ENCODE results near the gene ARHGAP44.
A peak's percentile ranks its signal among the peaks of the same experiment; 100 is the strongest.

Gene ARHGAP44

GRCh38 chr17:12995896-12996295, 206.6 kb downstream of the ARHGAP44 start:
- no peak for DNase-seq
- H3K36me3 ChIP-seq (ENCODE audit: control insufficient read depth, insufficient read depth, low read length): peaks cover 98% of the 10 kb centered on the region
- H3K4me1 ChIP-seq (ENCODE audit: control insufficient read depth, insufficient read depth, low read length, poor library complexity, severe bottlenecking): no peaks in the 10 kb centered on the region
- no peaks in the 10 kb centered on the region for H3K9me3 ChIP-seq (ENCODE audit: control insufficient read depth, low read length)
- no peaks in the 10 kb centered on the region for H3K27me3 ChIP-seq (replicated peaks; ENCODE audit: control insufficient read depth, insufficient read depth, low read length, poor library complexity, severe bottlenecking)
- H3K27ac ChIP-seq (ENCODE audit: insufficient read depth, low read length, poor library complexity, severe bottlenecking): no peak overlapping the region
- no peak overlapping the region for H3K4me3 ChIP-seq (ENCODE audit: insufficient read depth, low read depth, low read length, poor library complexity, severe bottlenecking)

- Histone ChIP-seq H3K27ac (ENCODE audit: insufficient read depth, low read length, poor library complexity, severe bottlenecking) (no peak overlapping the region), H3K36me3 (ENCODE audit: control insufficient read depth, insufficient read depth, low read length) (peaks cover 95% of the 10 kb centered on the region), H3K9me3 (ENCODE audit: control insufficient read depth, low read length) (no peaks in the 10 kb centered on the region), H3K4me3 (ENCODE audit: insufficient read depth, low read depth, low read length, poor library complexity, severe bottlenecking) (no peak overlapping the region), H3K4me1 (ENCODE audit: control insufficient read depth, insufficient read depth, low read length, poor library complexity, severe bottlenecking) (no peaks in the 10 kb centered on the region), H3K27me3 (replicated peaks; ENCODE audit: control insufficient read depth, insufficient read depth, low read length, poor library complexity, severe bottlenecking) (no peaks in the 10 kb centered on the region)
- DNase-seq: no peak
Measured at GRCh38 chr17:12996357-12996756, 207.1 kb downstream of the ARHGAP44 start.

- DNase-seq: no peak
- Histone ChIP-seq H3K4me1 (ENCODE audit: control insufficient read depth, insufficient read depth, low read length, poor library complexity, severe bottlenecking) (no peaks in the 10 kb centered on the region), H3K9me3 (ENCODE audit: control insufficient read depth, low read length) (no peaks in the 10 kb centered on the region), H3K4me3 (ENCODE audit: insufficient read depth, low read depth, low read length, poor library complexity, severe bottlenecking) (no peak overlapping the region), H3K36me3 (ENCODE audit: control insufficient read depth, insufficient read depth, low read length) (peaks cover 95% of the 10 kb centered on the region), H3K27me3 (replicated peaks; ENCODE audit: control insufficient read depth, insufficient read depth, low read length, poor library complexity, severe bottlenecking) (no peaks in the 10 kb centered on the region), H3K27ac (ENCODE audit: insufficient read depth, low read length, poor library complexity, severe bottlenecking) (no peak overlapping the region)
Measured at GRCh38 chr17:12996941-12997340, 207.6 kb downstream of the ARHGAP44 start.

GRCh38 chr17:12998461-12998860, 209.2 kb downstream of the ARHGAP44 start:
- peaks cover 95% of the 10 kb centered on the region for H3K36me3 ChIP-seq (ENCODE audit: control insufficient read depth, insufficient read depth, low read length)
- DNase-seq: no peak
- H3K4me3 ChIP-seq (ENCODE audit: insufficient read depth, low read depth, low read length, poor library complexity, severe bottlenecking): no peak overlapping the region
- no peaks in the 10 kb centered on the region for H3K9me3 ChIP-seq (ENCODE audit: control insufficient read depth, low read length)
- no peak overlapping the region for H3K27ac ChIP-seq (ENCODE audit: insufficient read depth, low read length, poor library complexity, severe bottlenecking)
- no peaks in the 10 kb centered on the region for H3K4me1 ChIP-seq (ENCODE audit: control insufficient read depth, insufficient read depth, low read length, poor library complexity, severe bottlenecking)
- no peaks in the 10 kb centered on the region for H3K27me3 ChIP-seq (replicated peaks; ENCODE audit: control insufficient read depth, insufficient read depth, low read length, poor library complexity, severe bottlenecking)

- H3K9me3 ChIP-seq (ENCODE audit: control insufficient read depth, low read length): no peaks in the 10 kb centered on the region
- no peaks in the 10 kb centered on the region for H3K27me3 ChIP-seq (replicated peaks; ENCODE audit: control insufficient read depth, insufficient read depth, low read length, poor library complexity, severe bottlenecking)
- peaks cover 95% of the 10 kb centered on the region for H3K36me3 ChIP-seq (ENCODE audit: control insufficient read depth, insufficient read depth, low read length)
- no peak for DNase-seq
- H3K4me1 ChIP-seq (ENCODE audit: control insufficient read depth, insufficient read depth, low read length, poor library complexity, severe bottlenecking): no peaks in the 10 kb centered on the region
- no peak overlapping the region for H3K4me3 ChIP-seq (ENCODE audit: insufficient read depth, low read depth, low read length, poor library complexity, severe bottlenecking)
- no peak overlapping the region for H3K27ac ChIP-seq (ENCODE audit: insufficient read depth, low read length, poor library complexity, severe bottlenecking)
Measured at GRCh38 chr17:12998874-12999273, 209.6 kb downstream of the ARHGAP44 start.

- peaks cover 89% of the 10 kb centered on the region for H3K36me3 ChIP-seq (ENCODE audit: control insufficient read depth, insufficient read depth, low read length)
Measured at GRCh38 chr17:13000561-13000960, 211.3 kb downstream of the ARHGAP44 start.

GRCh38 chr17:13001991-13002615, 212.8 kb downstream of the ARHGAP44 start:
- no peak for DNase-seq
- Histone ChIP-seq H3K27me3 (replicated peaks; ENCODE audit: control insufficient read depth, insufficient read depth, low read length, poor library complexity, severe bottlenecking) (no peaks in the 10 kb centered on the region), H3K9me3 (ENCODE audit: control insufficient read depth, low read length) (no peaks in the 10 kb centered on the region), H3K36me3 (ENCODE audit: control insufficient read depth, insufficient read depth, low read length) (peaks cover 85% of the 10 kb centered on the region), H3K4me1 (ENCODE audit: control insufficient read depth, insufficient read depth, low read length, poor library complexity, severe bottlenecking) (no peaks in the 10 kb centered on the region), H3K27ac (ENCODE audit: insufficient read depth, low read length, poor library complexity, severe bottlenecking) (no peak overlapping the region), H3K4me3 (ENCODE audit: insufficient read depth, low read depth, low read length, poor library complexity, severe bottlenecking) (no peak overlapping the region)

More at GRCh38 chr17:13000561-13000960, 211.3 kb downstream of the ARHGAP44 start:
- Histone ChIP-seq H3K4me1 (ENCODE audit: control insufficient read depth, insufficient read depth, low read length, poor library complexity, severe bottlenecking) (no peaks in the 10 kb centered on the region), H3K4me3 (ENCODE audit: insufficient read depth, low read depth, low read length, poor library complexity, severe bottlenecking) (no peak overlapping the region), H3K27me3 (replicated peaks; ENCODE audit: control insufficient read depth, insufficient read depth, low read length, poor library complexity, severe bottlenecking) (no peaks in the 10 kb centered on the region), H3K27ac (ENCODE audit: insufficient read depth, low read length, poor library complexity, severe bottlenecking) (no peak overlapping the region), H3K9me3 (ENCODE audit: control insufficient read depth, low read length) (no peaks in the 10 kb centered on the region)
- no peak for DNase-seq

- no peaks in the 10 kb centered on the region for H3K9me3 ChIP-seq (ENCODE audit: control insufficient read depth, low read length)
- H3K27ac ChIP-seq (ENCODE audit: insufficient read depth, low read length, poor library complexity, severe bottlenecking): no peak overlapping the region
- DNase-seq: peak in 1 of 3 donors; percentile 18
- no peak overlapping the region for H3K4me3 ChIP-seq (ENCODE audit: insufficient read depth, low read depth, low read length, poor library complexity, severe bottlenecking)
- H3K36me3 ChIP-seq (ENCODE audit: control insufficient read depth, insufficient read depth, low read length): peaks cover 85% of the 10 kb centered on the region
- H3K27me3 ChIP-seq (replicated peaks; ENCODE audit: control insufficient read depth, insufficient read depth, low read length, poor library complexity, severe bottlenecking): no peaks in the 10 kb centered on the region
- no peaks in the 10 kb centered on the region for H3K4me1 ChIP-seq (ENCODE audit: control insufficient read depth, insufficient read depth, low read length, poor library complexity, severe bottlenecking)
Measured at GRCh38 chr17:13002761-13003453, 213.6 kb downstream of the ARHGAP44 start.

GRCh38 chr17:13003454-13003851, 214.2 kb downstream of the ARHGAP44 start:
- no peak for DNase-seq
- H3K27ac ChIP-seq (ENCODE audit: insufficient read depth, low read length, poor library complexity, severe bottlenecking): no peak overlapping the region
- no peaks in the 10 kb centered on the region for H3K27me3 ChIP-seq (replicated peaks; ENCODE audit: control insufficient read depth, insufficient read depth, low read length, poor library complexity, severe bottlenecking)
- H3K9me3 ChIP-seq (ENCODE audit: control insufficient read depth, low read length): no peaks in the 10 kb centered on the region
- H3K4me1 ChIP-seq (ENCODE audit: control insufficient read depth, insufficient read depth, low read length, poor library complexity, severe bottlenecking): no peaks in the 10 kb centered on the region
- peaks cover 82% of the 10 kb centered on the region for H3K36me3 ChIP-seq (ENCODE audit: control insufficient read depth, insufficient read depth, low read length)
- H3K4me3 ChIP-seq (ENCODE audit: insufficient read depth, low read depth, low read length, poor library complexity, severe bottlenecking): no peak overlapping the region

GRCh38 chr17:13003927-13004326, 214.6 kb downstream of the ARHGAP44 start:
- Histone ChIP-seq H3K9me3 (ENCODE audit: control insufficient read depth, low read length) (no peaks in the 10 kb centered on the region), H3K27me3 (replicated peaks; ENCODE audit: control insufficient read depth, insufficient read depth, low read length, poor library complexity, severe bottlenecking) (no peaks in the 10 kb centered on the region), H3K4me1 (ENCODE audit: control insufficient read depth, insufficient read depth, low read length, poor library complexity, severe bottlenecking) (no peaks in the 10 kb centered on the region), H3K36me3 (ENCODE audit: control insufficient read depth, insufficient read depth, low read length) (peaks cover 77% of the 10 kb centered on the region), H3K4me3 (ENCODE audit: insufficient read depth, low read depth, low read length, poor library complexity, severe bottlenecking) (no peak overlapping the region), H3K27ac (ENCODE audit: insufficient read depth, low read length, poor library complexity, severe bottlenecking) (no peak overlapping the region)
- DNase-seq: no peak
